Panc1 (cell line): ENCODE measurements around the gene THBS2. TPM values are rescaled to one million over a fixed set of nuclear protein-coding genes. Genes with fewer than 3 reads are reported as not detected.

ENCODE experiments used
- ATAC-seq: fragments of 200-7000 bp; cut with Tn5 transposase; 2 replicates; pipeline ENCODE4 v1.9.1; 2020; ENCODE audit warnings: mild to moderate bottlenecking, moderate library complexity
- BruUV-seq: library from RNA; stranded (reverse); fragments of 400-500 nt; replicated peaks from 2 replicates; lab custom pipeline; 2021; lab: Mats Ljungman, UMichigan
- CTCF ChIA-PET: fragments of 300-600 bp; sonication (Branson Sonifier 250); formaldehyde crosslinking; loops from one replicate; lab custom pipeline; 2022; ENCODE audit warnings: antibody characterized with exemption; lab: Charles Lee
- POLR2A ChIA-PET: fragments of 300-600 bp; sonication (Branson Sonifier 250); formaldehyde crosslinking; loops from one replicate; lab custom pipeline; 2022; ENCODE audit warnings: antibody characterized with exemption; lab: Charles Lee
- DNase-seq: peaks from one replicate; pipeline ENCODE4 v3.0.0-alpha.2; 2010; ENCODE audit warnings: low read depth, low spot score
- H3K27ac ChIP-seq: 2 replicates; pipeline ENCODE4 v1.5.1; 2011; ENCODE audit warnings: mild to moderate bottlenecking, low read length, inconsistent platforms
- H3K27me3 ChIP-seq: fragments of 200-500 bp; sonication (Bioruptor generic); 2 replicates; pipeline ENCODE4 v1.6.0; 2014; ENCODE audit warnings: low read length, inconsistent platforms; ENCODE audit not compliant: control insufficient read depth, insufficient read depth
- H3K36me3 ChIP-seq: fragments of 200-500 bp; sonication (Bioruptor generic); 2 replicates; pipeline ENCODE4 v1.5.1; 2014; ENCODE audit warnings: inconsistent platforms, mild to moderate bottlenecking, low read length, moderate library complexity; ENCODE audit not compliant: control insufficient read depth, insufficient read depth
- H3K4me1 ChIP-seq: 2 replicates; pipeline ENCODE4 v1.5.1; 2011; ENCODE audit warnings: inconsistent platforms, mild to moderate bottlenecking, low read length, moderate library complexity; ENCODE audit not compliant: control insufficient read depth, insufficient read depth
- H3K4me3 ChIP-seq, 2 experiments: 2 replicates each; pipeline ENCODE4 v1.5.1; 2011 to 2012; ENCODE audit warnings: low read depth in 2 of 2, low read length in 2 of 2, mild to moderate bottlenecking in 2 of 2, inconsistent platforms in 1 of 2, moderate library complexity in 1 of 2
- H3K9me3 ChIP-seq: fragments of 200-500 bp; sonication (Bioruptor generic); 2 replicates; pipeline ENCODE4 v1.5.1; 2014; ENCODE audit warnings: low read depth, mild to moderate bottlenecking, inconsistent platforms, low read length, moderate library complexity; ENCODE audit not compliant: control insufficient read depth, insufficient read depth
- CTCF ChIP-seq: fragments of 450-650 bp; IDR thresholded peaks from 2 replicates; pipeline ENCODE4 v1.5.1; 2017; ENCODE audit warnings: mild to moderate bottlenecking
- POLR2AphosphoS5 ChIP-seq: IDR thresholded peaks from 2 replicates; pipeline ENCODE4 v1.6.1; 2012; ENCODE audit warnings: mild to moderate bottlenecking, low read depth, low read length, moderate library complexity
- REST ChIP-seq, 2 experiments: IDR thresholded peaks; 2 replicates each; pipeline ENCODE4 v1.6.1; 2011 to 2012; ENCODE audit warnings: low read depth in 2 of 2, control low read depth in 1 of 2, low read length in 1 of 2, mild to moderate bottlenecking in 1 of 2, moderate library complexity in 1 of 2; ENCODE audit not compliant: insufficient read depth in 1 of 2
- SIN3A ChIP-seq: IDR thresholded peaks from 2 replicates; pipeline ENCODE4 v1.6.1; 2012; ENCODE audit warnings: low read depth, mild to moderate bottlenecking, low read length, moderate library complexity, borderline replicate concordance; ENCODE audit not compliant: insufficient read depth
- TCF7L2 ChIP-seq: IDR thresholded peaks from 2 replicates; pipeline ENCODE4 v1.6.1; 2011; ENCODE audit warnings: mild to moderate bottlenecking, low read depth, low read length, inconsistent platforms
- in situ Hi-C: cut with HindIII; loops from 2 replicates; pipeline ENCODE4 v1.10.0; 2016; ENCODE audit warnings: low sequenced_read_pairs, low pct_unique_long_range_greater_than_20kb
- intact Hi-C: fragments of 100-400 bp; cut with micrococcal nuclease; formaldehyde crosslinking; loops from one replicate; pipeline ENCODE4 v1.10.0; 2022; ENCODE audit not compliant: unreplicated experiment
- total RNA-seq: library from RNA; stranded (reverse); gene quantifications from one replicate; pipeline ENCODE4 v1.2.1, GENCODE V29; 2021; ENCODE audit not compliant: unreplicated experiment

Gene THBS2
- total RNA-seq, 1 experiment from 2014 or later: 0.05 TPM

GRCh38 chr6:169296622-169297021 lies 43.0 kb upstream of the THBS2 start:
- intact Hi-C loops: no loop called here
- POLR2A ChIA-PET: no interaction called here
- no peak overlapping the region for H3K27ac ChIP-seq
- no peak overlapping the region for H3K4me3 ChIP-seq
- TF ChIP-seq REST (IDR thresholded peaks at IDR 0.05; ENCODE audit: insufficient read depth in 1 of 2, low read depth in 2 of 2, low read length in 1 of 2) (no peak), CTCF (no peak), POLR2AphosphoS5 (no peak), SIN3A (no peak), TCF7L2 (no peak)
- no peaks in the 10 kb centered on the region for H3K36me3 ChIP-seq
- H3K4me1 ChIP-seq: no peaks in the 10 kb centered on the region
- BruUV-seq: no TSS peak
- ATAC-seq (no peak), DNase-seq (no peak)
- in situ Hi-C loops: no loop called here
- CTCF ChIA-PET: no interaction called here
- peaks cover 12% of the 10 kb centered on the region; the same call in 1 of the 2 replicates for H3K9me3 ChIP-seq
- H3K27me3 ChIP-seq: no peaks in the 10 kb centered on the region

- CTCF ChIA-PET: no interaction called here
These were observed 42.5 kb upstream of the THBS2 start for GRCh38 chr6:169296170-169296569.

More at GRCh38 chr6:169296170-169296569, 42.5 kb upstream of the THBS2 start:
- Histone ChIP-seq H3K36me3 (no peaks in the 10 kb centered on the region), H3K4me1 (no peaks in the 10 kb centered on the region), H3K27ac (no peak overlapping the region), H3K4me3 (no peak overlapping the region), H3K9me3 (peaks cover 12% of the 10 kb centered on the region; the same call in 1 of the 2 replicates), H3K27me3 (no peaks in the 10 kb centered on the region)
- BruUV-seq: no TSS peak
- intact Hi-C loops: no loop called here
- in situ Hi-C loops: no loop called here
- DNase-seq: no peak
- TF ChIP-seq POLR2AphosphoS5 (no peak), CTCF (no peak), TCF7L2 (no peak), REST (IDR thresholded peaks at IDR 0.05; ENCODE audit: insufficient read depth in 1 of 2, low read depth in 2 of 2, low read length in 1 of 2) (no peak), SIN3A (no peak)
- POLR2A ChIA-PET: no interaction called here
- ATAC-seq: no peak
